ENCODE measurements around the gene KIF19.

Gene KIF19

DNA sequence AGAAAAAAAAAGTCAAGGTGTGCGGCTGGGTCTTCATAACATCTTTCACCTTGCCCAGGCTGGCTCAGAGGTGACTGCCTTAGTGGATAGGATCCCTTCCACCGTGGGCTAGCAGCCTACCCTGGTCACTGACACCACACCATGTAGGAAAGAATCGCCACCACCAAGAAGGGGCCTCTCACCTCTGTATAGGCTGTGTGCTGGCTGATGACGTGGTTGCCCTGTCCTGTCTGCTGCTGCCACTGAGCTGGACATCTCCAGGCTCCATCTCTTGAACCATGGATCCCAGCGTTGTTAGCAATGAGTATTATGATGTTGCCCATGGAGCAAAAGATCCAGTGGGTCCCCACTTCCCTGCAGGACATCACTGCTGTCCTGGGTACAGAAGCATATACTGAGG, 41.2 kb downstream of the KIF19 start, which contains the start of gene GPR142:
TSS of gene GPR142 (plus strand) at position 301 of the 400 bp plus-strand sequence. CDS start 2,035 bp downstream, outside the sequence.
- FAIRE-seq, result no peak

DNA sequence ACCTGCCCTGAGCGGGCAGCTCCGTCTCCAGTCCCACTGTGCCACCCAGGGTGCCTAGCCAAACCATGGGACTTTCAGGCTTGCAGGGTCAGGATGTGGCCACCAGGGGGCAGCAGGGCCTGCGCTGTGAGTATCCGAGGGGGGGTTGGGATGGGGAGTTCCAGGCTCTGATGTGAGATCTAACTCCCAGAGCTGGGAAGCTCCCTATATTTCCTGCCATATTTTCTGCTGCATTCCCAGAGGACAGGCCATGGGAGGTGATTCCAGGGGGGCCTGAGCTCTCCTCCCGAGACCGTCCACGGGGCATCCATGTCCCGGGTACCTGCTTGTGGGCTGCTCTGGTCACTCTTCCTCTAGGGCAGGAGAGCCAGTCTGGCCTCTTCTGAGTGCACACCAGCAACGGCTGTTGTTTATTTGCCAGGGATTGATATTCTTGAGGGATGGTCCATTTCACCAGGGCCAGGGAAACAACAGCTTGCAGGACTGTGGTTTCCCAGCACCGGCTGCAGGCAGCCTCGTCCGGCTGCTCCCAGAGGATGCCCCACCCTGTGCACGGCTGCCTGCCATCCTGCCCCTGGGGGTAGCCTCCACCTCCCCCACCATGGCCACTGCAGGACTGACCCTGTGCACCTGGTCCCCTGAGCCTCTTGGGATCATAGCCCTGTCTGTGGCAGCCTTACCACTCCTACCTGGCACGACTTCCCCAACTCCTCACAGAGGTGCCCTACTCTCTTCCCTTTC, 42.5 kb downstream of the KIF19 start:
- FAIRE-seq, result no peak

DNA sequence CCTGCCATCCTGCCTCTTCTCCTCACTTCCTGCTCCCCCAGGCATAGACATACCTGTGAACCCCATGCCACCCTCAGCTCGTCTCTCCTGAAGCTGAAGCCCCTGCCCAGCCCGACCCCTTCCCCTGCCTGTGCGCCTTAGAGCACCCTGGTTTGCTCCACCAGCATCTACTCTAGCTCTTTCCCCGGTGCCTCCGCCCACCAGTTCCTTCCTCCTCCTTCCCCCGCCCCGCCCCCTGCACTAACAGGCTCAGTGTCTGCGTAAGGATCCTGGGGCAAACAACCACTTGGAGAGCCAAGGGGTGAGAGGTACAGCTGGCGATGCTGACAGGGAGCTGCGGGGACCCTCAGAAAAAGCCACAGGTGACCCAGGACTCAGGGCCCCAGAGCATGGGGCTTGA, 43.2 kb downstream of the KIF19 start:
- no peak for FAIRE-seq

DNA sequence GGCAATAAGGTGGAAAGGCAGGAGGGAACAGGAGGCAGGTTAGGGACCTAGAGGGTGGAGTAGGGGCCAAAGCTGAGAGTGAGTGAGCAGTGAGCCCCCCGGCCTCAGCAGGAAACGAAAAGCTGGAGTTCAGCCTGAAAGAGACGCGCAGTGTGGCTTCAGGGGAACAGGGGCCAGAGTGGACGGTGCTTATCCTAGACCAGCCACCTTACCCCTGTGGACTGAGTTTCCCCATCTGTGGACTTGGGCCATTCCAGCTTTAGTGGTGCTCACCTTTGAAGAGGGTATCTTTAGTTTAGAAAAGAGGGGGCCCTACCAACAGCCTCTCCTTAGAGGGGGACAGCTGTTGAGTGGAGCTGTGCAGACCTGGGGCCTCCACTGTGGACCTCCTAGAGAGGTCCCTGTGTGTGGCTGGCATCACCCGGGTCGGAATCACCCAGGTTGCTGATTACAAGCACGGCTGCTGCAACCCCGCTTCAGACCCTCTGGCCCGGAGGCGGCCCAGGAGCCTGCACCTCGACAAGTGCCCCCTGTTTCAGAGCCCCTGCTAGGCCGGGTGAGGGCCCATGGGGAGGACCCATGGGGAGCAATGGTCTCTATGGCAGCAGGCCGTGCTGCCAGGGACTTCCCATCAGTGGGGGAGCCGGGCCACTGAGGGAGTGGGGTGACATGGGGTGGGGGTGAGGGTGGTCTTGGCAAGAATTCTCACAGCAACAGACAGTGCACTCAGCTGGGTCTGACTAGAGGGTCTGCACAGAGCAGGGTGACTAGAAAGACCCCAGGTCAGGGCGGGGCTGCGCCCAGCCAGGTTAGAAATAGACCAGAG, 43.9 kb downstream of the KIF19 start:
- no peak for FAIRE-seq

DNA sequence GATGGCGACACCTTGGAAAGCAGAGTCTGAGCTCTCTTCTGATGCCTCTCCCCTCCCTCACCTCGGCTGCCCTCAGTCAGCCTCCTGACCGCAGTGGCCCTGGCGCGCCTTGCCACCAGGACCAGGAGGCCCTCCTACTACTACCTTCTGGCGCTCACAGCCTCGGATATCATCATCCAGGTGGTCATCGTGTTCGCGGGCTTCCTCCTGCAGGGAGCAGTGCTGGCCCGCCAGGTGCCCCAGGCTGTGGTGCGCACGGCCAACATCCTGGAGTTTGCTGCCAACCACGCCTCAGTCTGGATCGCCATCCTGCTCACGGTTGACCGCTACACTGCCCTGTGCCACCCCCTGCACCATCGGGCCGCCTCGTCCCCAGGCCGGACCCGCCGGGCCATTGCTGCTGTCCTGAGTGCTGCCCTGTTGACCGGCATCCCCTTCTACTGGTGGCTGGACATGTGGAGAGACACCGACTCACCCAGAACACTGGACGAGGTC, 45.7 kb downstream of the KIF19 start:
- FAIRE-seq, result no peak

DNA sequence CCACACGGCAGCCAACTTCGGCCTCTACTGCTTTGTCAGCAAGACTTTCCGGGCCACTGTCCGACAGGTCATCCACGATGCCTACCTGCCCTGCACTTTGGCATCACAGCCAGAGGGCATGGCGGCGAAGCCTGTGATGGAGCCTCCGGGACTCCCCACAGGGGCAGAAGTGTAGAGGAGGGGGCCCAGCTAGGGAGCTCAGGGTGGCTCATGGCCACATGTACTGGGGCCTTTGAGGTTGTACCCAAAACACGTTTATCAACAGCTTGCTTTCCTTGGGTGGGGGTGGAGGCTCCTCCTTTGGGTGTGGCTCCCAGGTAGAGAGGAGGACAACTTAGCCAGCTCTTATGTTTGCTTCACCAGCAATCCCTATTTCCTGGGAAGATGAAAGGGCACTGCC, 46.4 kb downstream of the KIF19 start:
- no peak for FAIRE-seq

DNA sequence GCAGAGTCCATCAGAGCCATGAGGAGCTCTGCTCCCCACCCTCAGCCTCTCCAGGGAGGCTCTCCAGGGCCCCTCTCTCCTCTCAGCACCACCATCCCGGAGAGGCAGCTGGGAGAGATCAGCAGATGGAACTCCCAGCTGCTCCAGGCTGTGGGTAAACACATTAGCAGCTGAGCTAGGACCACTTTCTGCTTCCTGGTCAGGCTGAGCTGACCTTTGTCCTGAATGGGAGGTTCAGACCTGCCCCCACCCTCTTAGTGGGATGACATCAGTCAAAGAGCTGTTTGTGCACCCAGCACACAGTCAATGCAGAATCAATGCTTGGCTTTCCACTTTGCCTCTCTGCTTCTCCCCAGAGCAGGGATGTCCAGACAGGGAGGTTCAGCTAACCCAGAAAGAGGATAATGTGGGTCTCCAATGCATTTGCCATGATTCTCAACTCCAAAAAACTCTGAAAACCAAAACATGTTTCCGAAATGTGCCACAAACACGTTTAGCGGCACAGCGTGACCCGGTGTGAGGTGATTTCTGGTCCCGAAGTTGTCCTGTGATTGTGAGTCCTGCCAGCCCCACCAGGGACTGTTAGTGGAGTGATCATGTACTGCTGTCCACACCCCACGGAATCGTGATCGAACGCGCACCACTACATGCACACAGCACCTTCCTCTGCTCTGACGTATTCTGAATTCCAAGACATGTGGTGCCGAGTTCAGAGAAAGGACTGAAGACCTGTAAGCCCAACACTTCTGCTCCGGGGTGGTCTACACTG, 48.0 kb downstream of the KIF19 start:
- FAIRE-seq, result peak; percentile 55

DNA sequence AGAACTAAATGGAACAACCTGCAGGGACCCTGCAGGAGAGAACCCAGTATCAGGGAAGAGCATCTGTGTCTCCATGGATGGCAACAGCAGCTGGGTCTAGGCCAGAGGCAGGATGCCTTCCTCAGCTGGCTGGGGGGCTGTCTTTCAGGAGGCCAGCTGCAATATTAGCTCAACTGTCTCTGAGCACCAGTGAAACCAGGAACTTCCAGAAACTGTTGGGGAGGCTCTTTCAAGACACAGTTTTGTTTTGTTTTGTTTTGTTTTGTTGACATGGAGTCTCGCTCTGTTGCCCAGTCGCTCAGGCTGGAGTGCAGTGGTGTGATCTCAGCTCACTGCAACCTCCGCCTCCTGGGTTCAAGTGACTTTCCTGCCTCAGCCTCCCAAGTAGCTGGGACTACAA, 48.8 kb downstream of the KIF19 start:
- FAIRE-seq, result no peak

DNA sequence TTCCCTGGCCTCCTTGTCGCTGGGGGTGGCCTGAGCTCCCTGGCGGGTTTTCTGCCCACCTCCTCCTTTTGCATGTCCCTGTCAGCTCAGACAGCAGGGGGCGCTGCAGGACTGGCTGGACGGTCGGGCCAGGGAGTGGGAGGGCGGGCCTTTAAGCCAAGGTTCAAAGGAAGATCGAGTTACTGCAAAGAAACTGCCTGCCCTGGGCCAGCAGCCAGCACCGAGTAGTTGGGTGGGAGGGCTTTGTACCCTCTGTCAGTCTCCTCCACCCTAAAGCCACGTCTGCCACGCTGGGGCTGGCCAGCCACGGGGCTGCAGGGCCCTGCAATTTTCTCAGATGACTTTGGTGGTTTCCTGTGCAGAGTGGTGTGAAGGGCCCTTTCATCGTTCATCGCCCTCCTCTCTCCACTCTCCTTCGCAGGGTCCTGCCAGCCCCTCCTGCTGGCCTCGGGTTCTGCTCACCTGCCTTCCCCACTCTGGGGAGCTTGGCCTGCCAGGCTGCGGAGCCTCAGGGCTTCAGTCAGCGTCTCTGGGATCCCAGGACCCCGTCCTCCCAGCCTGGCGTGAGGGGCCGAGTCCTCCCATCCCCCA, 53.6 kb downstream of the KIF19 start:
- no peak for FAIRE-seq

DNA sequence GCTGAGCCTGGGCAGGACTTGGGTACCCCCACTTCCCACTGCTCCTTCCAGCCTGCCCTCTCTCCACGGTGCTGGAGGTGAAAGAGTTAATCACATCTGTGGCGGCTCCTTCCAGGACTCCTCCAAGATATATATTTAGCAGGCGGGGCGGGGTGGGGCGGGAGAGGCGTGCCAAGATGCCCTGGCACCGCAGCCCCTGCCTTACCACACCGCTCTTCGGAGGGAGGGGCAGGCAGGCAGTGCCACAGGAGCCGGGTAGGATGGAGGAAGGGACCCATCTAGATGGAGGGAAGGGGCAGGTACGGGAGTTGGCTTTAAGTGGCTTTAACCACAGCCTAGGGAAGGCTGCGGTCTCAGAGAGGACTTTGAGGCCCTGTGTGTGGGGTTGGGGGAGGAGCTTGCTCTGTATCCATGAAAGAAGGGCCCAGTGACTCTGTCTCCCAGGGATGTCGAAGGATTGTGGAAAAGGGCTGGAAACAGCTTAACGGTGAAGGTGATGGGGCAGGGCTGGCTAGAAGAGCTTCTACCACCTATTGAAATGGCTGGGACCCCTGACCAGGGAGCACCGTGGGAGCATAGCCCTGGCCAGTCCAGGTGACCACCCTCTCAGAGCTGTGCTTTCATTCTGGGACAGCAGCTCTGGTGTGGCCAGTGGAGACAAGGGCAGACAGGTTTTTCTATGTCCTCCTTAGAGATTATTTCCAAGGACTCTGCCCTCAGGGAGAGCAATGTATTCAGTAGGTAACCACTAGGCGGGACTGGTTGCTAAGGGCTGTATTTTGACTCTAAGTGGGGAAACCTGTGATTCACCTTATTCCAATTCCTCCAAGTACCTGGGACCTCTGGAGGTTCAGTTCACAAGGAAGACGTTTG, 54.3 kb downstream of the KIF19 start:
- no peak for FAIRE-seq

DNA sequence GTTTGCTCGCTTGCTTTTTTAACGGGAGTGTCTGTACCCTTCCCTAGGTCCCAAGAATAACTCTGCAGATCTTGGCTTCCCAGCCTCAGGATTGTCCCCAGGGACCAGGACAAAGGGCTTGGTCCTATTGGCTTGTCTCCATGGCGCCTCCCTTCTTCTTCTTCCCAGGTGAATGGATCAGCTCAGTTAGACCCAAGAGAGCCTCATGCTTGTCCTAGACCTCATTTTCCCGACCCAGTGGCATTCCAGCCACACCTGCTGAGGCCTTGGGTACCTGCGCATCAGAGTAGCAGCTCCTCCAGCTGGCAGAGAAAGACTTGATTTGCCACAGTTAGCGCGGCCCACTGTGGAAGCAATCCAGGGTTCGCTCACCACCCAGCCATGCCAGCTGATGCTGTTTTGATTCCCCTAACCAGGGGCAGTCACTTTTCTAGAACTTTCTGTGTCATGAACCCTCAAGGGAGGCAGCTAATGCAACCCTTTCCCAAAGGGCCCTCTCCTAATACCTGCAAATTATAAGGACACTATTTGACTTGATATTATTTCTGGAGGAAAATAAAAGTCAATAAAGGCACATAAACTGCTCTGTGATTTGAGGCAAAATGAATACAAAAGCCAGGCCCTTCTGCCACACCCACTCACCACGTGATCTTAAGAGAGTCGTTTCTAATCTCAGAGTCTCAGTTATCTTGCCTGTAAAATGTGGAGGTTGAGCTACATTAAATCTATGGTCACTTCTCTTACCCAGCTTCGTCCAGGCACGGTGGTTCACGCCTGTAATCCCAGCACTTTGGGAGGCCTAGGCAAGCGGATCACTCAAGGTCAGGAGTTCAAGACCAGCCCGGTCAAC, 55.2 kb downstream of the KIF19 start:
- no peak for FAIRE-seq

DNA sequence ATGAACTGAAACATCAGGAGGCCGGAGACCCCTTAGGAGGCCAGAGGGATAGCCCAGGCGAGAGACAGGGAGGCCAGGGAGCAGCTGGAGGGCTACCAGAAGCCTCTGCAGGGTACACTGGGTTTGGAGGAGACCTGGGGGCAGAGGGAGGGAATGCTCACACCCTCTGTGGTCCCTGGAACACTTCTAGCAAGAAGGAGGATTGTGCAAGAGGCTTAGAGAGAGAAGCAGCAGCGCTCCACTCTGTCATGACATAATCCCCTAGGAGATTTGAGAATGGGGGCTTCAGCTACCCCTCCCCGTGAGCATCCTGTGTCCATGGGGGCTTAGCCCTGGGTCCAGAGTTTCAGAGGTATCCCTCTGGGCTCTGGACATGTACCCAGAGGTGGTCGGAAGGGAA, 57.1 kb downstream of the KIF19 start:
- FAIRE-seq, result no peak

DNA sequence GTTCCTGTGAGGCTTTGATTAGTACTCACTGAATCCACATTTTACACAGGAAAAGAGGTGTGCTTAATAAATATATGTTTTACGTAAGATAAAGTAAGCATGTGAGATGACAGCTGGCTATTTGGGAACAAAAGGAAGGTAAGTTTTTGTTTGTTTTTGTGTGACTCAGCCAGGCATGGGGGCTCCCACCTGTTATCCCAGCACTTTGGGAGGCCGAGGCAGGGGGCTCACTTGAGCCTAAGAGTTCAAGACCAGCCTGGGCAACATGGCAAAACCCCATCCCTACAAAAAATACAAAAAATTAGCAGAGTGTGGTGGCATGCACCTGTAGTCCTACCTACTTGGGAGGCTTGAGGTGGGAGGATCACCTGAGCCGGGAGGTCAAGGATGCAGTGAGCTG, 59.2 kb downstream of the KIF19 start:
- no peak for FAIRE-seq

DNA sequence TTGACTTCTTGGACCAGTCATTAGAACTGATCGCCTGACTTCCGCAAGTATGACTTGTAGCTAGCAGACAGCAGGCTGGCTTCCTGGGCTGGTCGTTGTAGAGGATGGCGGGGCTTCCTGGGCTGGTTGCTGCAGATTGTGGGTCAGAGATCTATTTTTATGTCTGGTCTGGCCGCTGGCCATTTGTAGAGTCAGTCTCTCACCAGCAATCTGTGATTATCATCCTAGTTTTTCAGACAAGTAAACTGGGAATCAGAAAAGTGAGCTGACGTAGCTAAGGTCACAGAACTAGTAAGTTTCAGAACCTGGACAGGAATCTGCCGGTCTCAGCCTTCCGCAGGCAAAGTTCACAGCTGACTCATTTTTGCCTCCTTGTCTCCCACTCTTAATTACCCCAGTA, 60.4 kb downstream of the KIF19 start:
- no peak for FAIRE-seq

DNA sequence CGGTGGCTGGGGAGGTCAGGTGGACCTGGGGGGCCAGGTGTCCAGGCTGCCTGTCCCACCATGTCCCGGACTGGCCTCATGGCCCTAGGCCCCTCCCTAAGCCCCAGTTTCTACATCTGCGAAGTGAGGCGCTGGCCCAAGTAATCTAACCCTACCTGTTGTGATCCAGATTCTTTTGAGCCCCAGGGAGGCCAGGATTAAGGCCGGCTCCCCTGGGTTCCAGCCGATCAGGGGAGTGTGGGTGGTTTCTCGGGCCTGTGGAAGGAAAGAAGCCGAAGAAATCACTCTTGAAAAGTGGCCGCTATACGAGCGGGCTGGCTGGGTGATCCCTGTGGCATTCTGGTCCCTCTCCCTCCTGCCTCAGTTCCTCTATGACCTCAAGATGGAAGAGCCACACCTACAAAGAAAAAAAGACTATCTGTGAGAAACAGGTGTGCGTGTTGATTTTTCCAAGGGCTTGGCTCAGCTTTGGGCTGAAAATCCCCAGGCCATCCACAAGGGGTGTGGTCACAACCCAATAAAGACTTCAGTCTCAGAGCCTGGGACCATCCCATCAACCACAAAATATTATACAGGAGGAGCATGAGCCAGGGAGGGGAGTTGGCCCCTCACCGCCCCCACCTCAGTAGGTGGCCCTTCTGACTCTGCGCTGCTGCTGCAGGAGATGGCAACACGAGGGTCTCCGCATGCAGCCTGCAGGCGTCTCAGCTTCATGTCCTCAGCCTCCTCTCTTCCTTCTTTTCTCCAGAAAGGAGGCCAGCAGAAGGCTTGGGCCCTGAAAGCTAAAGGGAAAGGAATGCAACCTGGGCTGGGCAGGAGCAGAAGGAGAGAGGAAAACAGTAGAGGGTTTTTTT, 61.6 kb downstream of the KIF19 start:
- FAIRE-seq, result no peak

DNA sequence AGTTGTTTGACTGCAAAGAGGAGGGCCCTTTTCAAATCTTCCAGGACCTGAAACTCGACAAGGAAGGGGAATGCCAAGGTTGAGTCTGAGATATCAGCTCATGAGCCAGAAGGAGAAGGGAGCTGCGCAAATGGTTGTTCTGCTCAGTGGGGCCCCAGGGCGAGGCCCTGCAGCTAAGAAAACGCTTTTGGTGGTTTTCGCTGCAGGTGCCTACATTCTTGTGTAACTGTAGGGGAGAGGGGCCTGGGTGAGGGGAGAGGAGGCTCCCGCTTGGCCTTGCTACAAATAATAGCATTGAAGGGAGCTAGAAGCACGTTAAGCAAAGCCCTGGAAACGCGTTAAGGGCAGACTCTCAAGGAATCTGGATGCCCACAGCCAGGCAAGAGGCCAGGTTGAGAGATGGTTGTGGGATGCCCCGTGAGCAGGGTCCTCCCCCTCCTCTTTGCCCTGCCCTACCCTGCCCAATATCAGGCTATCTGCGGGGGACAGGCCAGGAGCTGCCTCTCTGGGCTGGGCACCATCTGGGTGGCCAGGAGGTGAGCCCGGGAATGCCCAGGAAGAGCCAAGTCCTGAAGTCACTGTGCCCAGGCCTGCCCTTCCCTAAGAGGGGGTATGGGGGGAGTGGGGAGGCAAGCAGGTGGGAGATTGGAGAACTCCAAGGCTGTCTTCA, 63.2 kb downstream of the KIF19 start:
- no peak for FAIRE-seq

DNA sequence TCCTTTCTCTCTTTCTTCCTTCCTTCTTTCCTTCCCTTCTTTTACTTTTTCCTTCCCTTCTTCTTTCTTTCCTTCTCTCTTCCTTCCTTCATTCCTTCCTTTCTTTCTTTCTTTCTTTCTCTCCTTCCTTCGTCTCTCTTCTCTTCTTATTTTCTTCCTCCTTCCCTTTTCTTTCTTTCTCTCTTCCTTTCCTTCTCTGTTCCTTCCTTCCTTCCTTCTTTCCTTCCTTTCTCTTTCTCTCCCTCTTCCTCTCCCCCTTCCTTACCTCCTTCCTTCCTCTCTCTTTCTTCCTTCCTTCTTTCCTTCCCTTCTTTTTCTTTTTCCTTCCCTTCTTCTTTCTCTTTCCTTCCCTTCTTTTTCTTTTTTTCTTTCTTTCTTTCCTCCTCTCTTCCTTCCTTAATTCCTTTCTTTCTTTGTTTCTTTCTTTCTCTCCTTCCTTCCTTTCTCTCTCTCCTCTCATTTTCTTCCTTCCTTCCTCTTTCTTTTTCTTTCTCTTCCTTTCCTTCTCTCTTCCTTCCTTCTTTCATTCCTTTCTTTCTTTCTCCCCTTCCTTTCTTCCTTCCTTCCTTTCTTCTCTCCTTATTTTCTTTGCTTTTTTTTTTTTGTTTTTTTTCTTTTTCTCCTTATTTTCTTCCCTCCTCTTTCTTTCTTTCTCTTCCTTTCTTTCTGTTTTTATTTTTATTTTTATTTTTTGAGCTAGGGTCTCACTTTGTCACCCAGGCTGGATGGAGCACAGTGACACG, 64.1 kb downstream of the KIF19 start:
- FAIRE-seq, result no peak
